Measurements from ENCODE around the gene MEOX1. TPM values are rescaled to one million over a fixed set of nuclear protein-coding genes. Genes with fewer than 3 reads are reported as not detected.

MEOX1 gene
- total RNA-seq, 4 donors from 2014 or later: 6.9 to 24.3 (median 14.0) TPM

DNA sequence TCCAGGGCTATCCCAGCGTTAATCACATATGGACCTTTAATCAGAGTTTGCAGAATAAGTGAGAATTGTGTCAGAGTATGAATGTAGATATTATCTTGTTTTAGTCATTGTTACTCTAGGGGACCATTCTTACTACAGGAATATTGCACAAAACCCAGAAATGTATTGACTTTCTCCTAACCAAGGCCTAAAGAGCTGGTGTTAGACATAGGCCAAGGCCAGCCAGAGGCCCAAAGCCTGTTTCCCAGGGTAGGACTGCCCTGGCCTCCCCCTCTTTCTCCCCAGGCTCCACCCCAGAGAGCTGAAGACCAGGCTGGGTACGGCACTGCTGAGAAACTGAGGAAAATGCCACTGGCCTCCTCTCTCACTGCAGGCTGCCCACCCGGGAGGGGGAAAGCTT is 41.9 kb upstream of the MEOX1 start:
- intact Hi-C loops (cut with DNase I; ENCODE audit: low total_unique reads): no loop called here
- H3K4me3 ChIP-seq: no peak overlapping the region
- H3K27me3 ChIP-seq: no peaks in the 10 kb centered on the region
- TF ChIP-seq, protein P1, sequence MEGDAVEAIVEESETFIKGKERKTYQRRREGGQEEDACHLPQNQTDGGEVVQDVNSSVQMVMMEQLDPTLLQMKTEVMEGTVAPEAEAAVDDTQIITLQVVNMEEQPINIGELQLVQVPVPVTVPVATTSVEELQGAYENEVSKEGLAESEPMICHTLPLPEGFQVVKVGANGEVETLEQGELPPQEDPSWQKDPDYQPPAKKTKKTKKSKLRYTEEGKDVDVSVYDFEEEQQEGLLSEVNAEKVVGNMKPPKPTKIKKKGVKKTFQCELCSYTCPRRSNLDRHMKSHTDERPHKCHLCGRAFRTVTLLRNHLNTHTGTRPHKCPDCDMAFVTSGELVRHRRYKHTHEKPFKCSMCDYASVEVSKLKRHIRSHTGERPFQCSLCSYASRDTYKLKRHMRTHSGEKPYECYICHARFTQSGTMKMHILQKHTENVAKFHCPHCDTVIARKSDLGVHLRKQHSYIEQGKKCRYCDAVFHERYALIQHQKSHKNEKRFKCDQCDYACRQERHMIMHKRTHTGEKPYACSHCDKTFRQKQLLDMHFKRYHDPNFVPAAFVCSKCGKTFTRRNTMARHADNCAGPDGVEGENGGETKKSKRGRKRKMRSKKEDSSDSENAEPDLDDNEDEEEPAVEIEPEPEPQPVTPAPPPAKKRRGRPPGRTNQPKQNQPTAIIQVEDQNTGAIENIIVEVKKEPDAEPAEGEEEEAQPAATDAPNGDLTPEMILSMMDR (IDR thresholded peaks at IDR 0.05): no peak
- no peak for TF ChIP-seq POLR2A (IDR thresholded peaks at IDR 0.05)
- H3K36me3 ChIP-seq: no peaks in the 10 kb centered on the region
- no peaks in the 10 kb centered on the region for H3K4me1 ChIP-seq
- no peak for DNase-seq
- no peaks in the 10 kb centered on the region for H3K9me3 ChIP-seq
- H3K27ac ChIP-seq: no peak overlapping the region

DNA sequence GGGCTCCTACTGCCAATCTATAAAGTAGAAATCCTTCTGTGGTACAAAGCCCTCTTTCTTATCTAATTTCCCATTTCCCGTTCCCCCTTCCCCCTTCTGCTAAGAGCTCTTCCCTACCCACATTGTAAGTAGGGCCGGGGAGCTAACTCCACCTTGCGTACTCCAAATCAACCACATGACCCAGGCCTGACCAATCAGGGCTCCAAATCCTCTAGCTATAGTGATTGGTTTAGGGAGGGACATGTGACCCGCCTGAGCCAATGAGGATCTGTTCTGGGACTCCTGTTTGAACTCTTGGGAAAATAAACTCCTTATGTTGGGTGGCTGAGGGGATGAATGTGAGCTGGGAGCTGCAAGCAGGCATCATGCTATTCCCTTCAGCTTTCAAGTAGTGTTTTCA is 40.9 kb upstream of the MEOX1 start:
- H3K27ac ChIP-seq: no peak overlapping the region
- no peaks in the 10 kb centered on the region for H3K36me3 ChIP-seq
- no peak for DNase-seq
- H3K27me3 ChIP-seq: no peaks in the 10 kb centered on the region
- TF ChIP-seq, protein P1 (IDR thresholded peaks at IDR 0.05): no peak
- TF ChIP-seq POLR2A (IDR thresholded peaks at IDR 0.05): no peak
- intact Hi-C loops (cut with DNase I; ENCODE audit: low total_unique reads): no loop called here
- no peak overlapping the region for H3K4me3 ChIP-seq
- no peaks in the 10 kb centered on the region for H3K9me3 ChIP-seq
- no peaks in the 10 kb centered on the region for H3K4me1 ChIP-seq

DNA sequence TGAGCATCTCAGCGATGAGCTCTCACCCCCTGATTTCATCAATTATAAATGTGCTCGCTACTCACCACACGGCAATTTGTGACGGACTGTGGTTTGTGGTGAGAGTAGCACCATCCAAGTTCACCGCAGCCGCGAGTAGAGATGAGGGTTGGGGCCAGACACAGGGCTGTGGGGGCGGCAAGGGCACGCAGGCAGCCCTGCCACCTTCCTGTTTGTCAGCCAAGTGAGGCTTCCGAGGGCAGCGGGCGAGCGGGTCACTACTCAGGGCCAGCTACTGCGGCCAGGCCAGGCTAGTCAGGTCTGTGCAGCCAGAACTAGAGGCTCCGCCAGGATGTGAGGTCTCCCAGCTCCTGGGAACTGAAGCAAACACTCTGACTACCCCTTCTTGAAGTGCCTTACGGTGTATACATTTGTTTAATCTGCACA is 39.6 kb upstream of the MEOX1 start:
- no peak for TF ChIP-seq POLR2A (IDR thresholded peaks at IDR 0.05)
- TF ChIP-seq, protein P1 (IDR thresholded peaks at IDR 0.05): no peak
- Histone ChIP-seq H3K4me1 (no peaks in the 10 kb centered on the region), H3K27me3 (no peaks in the 10 kb centered on the region), H3K36me3 (no peaks in the 10 kb centered on the region), H3K27ac (no peak overlapping the region), H3K4me3 (no peak overlapping the region), H3K9me3 (no peaks in the 10 kb centered on the region)
- intact Hi-C loops (cut with DNase I; ENCODE audit: low total_unique reads): no loop called here
- no peak for DNase-seq

DNA sequence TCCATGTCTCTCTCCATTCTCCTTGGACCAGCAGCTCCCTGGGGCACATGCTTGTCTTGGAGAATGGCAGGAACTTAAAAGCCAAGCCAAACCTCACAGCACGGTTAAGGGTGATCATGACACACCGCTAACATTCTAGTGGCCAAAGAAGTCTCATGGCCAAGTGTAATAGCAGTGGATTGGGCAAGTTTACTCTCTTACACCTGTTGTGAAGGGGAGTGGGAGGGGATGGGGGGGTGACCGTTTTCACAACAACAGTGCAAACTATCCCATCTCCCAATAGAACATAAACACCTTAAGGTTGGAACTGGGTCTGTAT is 37.7 kb upstream of the MEOX1 start:
- Histone ChIP-seq H3K36me3 (no peaks in the 10 kb centered on the region), H3K9me3 (no peaks in the 10 kb centered on the region), H3K27me3 (no peaks in the 10 kb centered on the region), H3K4me1 (no peaks in the 10 kb centered on the region), H3K27ac (no peak overlapping the region), H3K4me3 (no peak overlapping the region)
- intact Hi-C loops (cut with DNase I; ENCODE audit: low total_unique reads): loop anchor here (10.0 kb wide), 1 partner anchor 145 kb away; the partner anchor contains the start of gene CD300LG
- no peak for DNase-seq
- TF ChIP-seq, protein P1 (IDR thresholded peaks at IDR 0.05): no peak
- TF ChIP-seq POLR2A (IDR thresholded peaks at IDR 0.05): no peak

DNA sequence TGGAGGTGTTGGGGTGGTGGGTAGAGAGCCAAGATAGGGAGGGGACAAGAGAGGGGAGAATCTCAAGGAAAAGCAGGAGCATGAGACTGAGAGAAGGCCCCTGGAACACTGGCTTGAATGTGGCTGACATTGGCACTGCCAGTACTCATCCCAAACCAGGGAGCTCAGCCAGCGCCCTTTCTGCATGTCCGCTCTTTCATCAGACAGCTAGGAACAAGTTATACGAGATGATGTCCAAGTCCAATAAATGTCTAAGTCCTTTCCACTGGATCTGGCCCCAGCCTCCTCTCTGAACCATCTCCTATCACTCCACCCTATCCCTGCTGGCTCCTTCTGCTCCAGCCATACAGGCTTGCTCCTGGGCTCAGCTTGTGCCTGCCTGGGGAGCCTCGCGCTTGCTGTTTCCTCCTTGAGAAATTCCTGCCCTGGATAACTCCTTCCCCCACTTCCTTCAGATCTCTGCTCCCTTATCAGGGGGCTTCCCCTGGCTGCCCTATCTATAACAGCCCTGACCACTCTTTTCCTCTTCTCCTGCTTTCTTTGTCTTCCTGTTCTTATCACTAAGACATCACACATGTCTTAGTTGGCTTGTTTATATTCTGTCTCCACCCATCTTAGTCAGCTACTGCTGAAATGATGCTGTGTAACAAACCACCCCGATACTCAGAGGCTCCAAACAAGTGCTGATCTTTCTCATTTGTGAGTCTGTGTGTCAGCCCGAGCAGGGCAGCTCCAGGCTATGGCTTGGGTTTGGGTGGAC is 37.1 kb upstream of the MEOX1 start:
- Histone ChIP-seq H3K36me3 (no peaks in the 10 kb centered on the region), H3K4me3 (no peak overlapping the region), H3K27ac (no peak overlapping the region), H3K9me3 (no peaks in the 10 kb centered on the region), H3K4me1 (no peaks in the 10 kb centered on the region), H3K27me3 (no peaks in the 10 kb centered on the region)
- intact Hi-C loops (cut with DNase I; ENCODE audit: low total_unique reads): loop anchor here (10.0 kb wide), 1 partner anchor 146 kb away; the partner anchor contains the start of gene CD300LG
- TF ChIP-seq, protein P1 (IDR thresholded peaks at IDR 0.05): no peak
- no peak for TF ChIP-seq POLR2A (IDR thresholded peaks at IDR 0.05)
- no peak for DNase-seq
